HG03342 (cell line): ENCODE data around the gene WDR4.
"Not testable (repeated sequence)": the region's sequence is repeated elsewhere in the genome, so short reads cannot be mapped to it uniquely, and the experiment has no call there.

Source experiments
- ATAC-seq: cut with Tn5 transposase; IDR thresholded peaks from one replicate; pipeline ENCODE4 v1.9.1; 2021; ENCODE audit warnings: mild to moderate bottlenecking, moderate library complexity; ENCODE audit not compliant: unreplicated experiment

WDR4 gene, protein sequence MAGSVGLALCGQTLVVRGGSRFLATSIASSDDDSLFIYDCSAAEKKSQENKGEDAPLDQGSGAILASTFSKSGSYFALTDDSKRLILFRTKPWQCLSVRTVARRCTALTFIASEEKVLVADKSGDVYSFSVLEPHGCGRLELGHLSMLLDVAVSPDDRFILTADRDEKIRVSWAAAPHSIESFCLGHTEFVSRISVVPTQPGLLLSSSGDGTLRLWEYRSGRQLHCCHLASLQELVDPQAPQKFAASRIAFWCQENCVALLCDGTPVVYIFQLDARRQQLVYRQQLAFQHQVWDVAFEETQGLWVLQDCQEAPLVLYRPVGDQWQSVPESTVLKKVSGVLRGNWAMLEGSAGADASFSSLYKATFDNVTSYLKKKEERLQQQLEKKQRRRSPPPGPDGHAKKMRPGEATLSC

DNA sequence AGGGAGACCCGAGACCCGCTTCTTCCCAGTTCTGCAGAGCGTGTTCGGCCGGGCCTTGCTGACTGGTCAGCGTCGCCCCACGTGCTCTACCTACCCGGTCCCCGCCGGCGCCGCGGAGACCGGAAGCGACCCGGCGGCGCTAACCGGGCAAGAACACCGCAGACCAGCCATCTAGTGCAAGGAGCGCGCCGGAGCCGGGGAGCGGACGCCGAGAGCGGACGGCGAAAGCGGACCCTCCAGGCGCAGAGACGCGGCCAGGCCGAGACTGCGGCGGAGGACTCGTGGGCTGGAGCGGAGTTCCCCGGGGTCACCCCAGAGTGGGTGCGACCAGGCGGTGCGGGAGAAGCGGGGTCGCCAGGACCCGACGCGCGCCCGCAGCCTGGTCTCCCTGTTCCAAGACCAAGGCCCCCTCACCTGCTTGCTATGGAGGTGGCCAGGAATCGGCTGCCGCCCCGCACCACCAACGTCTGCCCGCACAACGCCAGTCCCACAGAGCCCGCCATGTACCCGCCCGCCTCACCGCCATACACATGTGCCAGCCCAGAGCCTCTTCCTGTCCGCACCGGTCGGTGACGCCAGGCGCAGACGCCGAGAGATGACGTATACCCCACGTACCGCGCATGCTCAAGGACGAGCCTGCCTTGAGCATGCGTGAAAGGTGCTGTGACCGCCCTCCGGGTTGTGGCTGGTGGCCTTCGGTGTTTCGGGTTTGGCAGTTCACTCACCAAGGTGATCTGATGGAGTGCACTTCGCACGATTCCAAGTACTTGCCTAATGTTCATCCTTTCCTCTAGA, at the start of gene WDR4:
Gene WDR4 (minus strand): TSS at position 547 of the 795 bp plus-strand sequence. CDS start 44 bp downstream, at position 503.
- ATAC-seq: peak; percentile 83

DNA sequence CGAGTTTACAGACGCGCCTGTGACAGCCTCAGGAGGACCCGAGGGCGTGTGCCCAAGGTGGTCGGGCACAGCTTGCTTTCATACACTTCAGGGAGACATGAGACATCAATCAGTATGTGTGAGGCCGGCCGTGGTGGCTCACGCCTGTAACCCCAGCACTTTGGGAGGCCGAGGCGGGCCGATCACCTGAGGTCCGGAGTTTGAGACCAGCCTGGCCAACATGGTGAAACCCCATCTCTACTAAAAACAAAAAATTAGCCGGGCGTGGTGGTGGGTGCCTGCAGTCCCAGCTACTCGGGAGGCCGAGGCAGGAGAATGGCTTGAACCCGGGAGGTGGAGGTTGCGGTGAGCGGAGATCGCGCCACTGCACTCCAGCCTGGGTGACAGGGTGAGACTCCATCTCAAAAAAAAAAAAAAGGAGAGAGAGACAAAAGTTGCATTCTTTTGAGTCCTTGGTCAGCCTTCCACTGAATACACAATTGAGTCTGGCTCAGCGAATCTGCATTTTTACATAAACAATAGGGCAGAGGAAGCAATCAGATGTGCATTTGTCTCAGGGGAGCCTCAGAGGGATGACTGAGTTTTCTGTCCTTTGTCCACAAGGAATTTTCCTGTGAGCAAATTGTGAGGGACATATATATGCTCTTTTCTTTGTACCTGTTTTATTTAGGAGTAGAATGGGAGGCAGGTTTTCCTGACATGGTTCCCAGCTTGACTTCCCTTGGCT, 48.3 kb upstream of the WDR4 start:
- ATAC-seq: not testable (repeated sequence)

DNA sequence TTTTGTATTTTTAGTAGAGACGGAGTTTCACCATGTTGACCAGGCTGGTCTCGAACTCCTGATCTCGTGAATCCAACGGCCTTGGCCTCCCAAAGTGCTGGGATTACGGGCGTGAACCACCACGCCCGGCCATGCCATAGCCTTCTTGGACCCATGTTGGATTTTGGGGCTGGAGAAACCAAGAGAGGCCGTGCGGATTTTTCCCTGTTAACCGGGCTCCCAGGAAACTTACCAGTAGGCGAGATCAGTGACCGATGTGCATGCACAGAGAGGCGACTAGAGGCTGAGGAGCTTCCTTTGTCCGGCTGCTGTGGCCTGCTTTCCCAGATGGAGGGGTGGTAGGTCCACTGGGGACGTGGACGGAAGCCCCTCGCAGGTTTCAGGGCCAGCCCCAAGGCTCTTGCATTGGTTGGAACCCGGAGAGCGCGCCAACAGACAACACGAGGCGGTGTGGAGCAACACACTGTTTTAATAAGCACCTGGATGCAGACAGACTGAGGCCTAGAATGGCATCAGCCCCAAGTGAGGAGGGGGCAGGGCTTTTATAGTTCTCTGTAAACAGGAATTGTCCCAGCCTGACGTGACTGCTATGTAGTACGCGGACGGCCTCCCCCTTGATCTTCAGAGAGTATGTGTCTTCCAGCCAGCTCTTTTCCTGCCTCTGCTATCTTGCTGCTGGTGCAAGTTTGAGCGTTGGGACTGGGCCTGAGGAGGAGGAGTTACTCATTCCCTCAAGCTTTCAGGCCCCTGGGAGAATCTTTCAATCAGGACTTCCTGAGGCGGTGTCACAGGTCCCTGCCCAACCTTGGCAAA, 46.0 kb upstream of the WDR4 start, which contains the start of gene ERVH48-1:
Gene ERVH48-1 (minus strand): TSS at position 517 of the 813 bp plus-strand sequence. CDS start 6,624 bp downstream, outside the sequence.
- ATAC-seq: no peak

DNA sequence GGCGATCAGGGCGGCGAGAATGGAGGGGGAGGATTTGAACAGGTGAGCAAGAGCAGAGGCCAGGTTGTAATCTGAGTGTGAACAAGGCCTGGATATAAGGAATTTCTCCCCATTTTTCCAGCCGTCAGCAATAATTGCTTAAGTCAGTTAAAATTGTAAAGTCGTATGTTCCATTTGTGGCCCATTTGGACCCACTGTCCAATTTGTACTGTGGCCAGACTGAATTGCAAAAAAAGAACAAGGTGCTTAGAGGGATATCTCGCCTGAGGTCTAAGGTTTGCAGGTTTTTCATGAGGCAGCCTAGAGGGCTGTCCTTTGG, 45.1 kb upstream of the WDR4 start:
- no peak for ATAC-seq

DNA sequence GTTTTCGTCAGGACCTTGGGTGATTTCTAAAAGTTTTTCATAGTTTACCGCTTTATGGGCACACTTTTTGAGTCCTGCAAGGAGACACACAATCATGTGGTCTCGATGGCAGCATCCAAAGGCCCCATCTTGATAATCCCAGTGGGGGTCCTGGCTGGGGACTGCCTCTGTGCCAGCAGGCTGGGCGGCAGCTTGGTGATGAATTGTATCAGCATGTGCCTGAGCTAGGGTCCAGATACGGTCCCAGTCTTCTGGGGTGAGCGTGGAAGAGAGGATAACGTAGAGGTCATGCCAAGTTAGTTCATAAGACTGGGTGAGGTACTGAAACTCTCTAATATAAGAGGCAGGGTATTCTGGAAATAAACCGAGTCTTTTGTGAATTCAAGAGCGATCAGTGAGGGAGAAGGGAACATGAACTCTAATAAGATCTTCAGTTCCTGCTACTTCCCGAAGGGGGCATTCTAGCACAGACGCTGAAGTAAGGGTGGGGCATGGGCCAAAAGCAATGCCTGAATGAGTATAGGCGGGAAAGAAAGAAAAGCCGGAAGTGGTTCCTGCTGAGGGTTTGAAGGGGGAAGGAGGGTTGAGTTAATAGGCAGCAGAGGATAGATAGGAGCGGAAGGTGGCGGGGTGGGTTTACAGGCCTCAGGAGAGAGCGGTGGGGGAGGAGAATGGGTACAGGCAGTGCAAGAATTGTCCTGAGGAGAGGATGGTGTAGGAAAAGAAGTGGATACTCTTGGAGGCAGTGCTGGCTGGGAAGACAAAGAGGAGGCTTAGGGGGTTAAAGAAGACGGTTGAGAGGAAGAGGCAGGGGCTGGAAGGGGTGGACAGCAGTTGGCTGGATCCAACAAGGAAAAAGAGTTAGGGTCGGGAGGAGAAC, 44.5 kb upstream of the WDR4 start:
- peak; percentile 66 for ATAC-seq

DNA sequence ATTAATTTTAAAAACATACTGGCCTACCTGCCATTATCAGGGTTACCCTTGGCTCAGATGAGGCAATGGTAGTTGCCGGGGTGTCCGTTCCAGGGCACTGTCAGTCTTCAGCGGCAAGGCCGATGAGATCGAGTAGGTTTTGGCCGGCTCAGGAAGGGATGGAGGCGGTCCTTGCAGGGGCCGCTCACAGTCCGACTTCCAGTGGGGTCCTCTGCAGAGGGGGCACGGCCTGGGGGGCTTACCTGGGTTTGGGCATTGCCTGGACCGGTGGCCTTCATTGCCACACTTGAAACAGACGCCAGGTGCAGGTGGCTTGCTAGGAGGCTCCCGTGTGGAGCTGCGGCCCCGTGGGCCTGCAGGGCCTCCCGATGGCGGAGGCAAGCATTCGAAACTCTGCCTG, 43.6 kb upstream of the WDR4 start:
- ATAC-seq: no peak

DNA sequence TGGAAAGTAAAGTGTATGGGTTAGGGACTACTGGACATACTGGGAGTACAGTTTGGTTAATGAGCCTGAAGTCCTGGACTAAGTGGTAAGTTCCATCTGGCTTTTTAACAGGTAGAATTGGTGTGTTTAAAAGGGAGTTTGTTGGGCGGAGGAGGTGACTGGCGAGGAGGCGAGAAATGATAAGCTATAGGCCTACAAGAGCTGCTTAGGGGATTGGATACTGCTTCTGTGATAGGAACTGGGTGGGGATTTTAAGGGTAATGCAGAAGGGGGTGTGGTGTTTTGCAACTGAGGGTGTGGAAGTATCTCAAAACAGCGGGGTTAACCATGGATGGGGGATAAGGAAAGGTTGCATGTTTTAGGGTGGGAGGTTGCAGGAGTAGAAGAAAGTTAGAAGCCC, 42.6 kb upstream of the WDR4 start:
- no peak for ATAC-seq

DNA sequence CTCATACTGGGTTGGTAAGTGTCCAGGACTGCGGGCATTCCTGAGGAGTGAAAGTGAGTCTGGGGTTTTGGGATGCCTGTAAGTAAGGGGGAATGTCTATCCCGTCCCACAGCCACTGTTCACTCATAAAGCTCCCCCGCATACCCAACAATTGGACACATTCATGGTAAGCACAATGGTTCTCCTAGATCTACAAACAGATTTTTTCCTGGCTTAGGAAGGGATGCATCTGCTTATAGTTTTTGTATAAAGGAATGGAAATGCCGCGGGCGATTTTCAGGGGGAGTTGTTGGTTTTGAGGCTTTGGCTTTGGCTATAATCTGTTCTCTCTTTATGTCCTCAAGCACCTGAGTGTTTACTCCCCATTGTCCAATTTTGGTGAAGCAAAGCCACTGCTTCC, 39.0 kb upstream of the WDR4 start:
- no peak for ATAC-seq

DNA sequence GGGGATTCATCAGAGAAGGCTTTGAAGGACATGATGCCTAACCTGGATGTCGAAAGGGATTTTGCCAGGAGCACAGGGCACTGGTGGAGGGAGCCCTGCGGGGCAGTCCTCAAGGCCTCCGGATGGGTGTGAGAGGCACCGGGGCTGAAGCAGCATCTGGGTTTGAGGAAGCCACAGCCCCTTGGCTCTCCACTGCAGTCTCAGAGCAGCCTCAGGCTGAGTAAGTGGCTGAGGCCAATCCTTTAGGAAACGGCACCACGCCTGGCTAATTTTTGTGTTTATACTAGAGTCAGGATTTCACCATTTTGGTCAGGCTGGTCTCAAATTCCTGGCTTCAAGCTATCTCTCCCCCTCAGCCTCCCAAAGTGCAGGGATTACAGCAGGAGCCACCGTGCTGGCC, 34.1 kb upstream of the WDR4 start:
- ATAC-seq: no peak

DNA sequence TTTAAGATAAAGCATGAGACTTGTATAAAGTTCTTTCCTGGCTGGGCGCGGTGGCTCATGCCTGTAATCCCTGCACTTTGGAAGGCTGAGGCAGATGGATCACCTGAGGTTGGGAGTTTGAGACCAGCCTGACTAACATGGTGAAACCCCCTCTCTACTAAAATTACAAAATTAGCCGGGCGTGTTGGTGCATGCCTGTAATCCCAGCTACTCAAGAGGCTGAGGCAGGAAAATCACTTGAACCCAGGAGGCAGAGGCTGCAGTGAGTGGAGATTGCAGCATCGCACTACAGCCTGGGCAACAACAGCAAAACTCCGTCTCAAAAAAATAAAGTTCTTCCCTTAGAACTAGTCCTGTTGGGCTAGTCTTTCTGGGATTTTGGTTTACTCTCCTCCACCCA, 32.6 kb upstream of the WDR4 start:
- not testable (repeated sequence) for ATAC-seq

DNA sequence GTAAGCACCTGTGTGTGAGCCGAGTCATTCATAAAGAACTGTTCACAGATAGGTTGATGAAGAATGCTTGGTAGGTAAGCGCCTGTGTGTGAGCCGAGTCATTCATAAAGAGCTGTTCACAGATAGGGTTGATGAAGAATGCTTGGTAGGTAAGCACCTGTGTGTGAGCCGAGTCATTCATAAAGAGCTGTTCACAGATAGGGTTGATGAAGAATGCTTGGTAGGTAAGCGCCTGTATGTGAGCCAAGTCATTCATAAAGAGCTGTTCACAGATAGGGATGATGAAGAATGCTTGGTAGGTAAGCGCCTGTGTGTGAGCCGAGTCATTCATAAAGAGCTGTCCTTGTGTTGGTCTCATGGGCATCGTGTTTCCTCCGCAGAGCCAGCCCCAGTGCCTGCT, 29.1 kb upstream of the WDR4 start:
- ATAC-seq: not testable (repeated sequence)

DNA sequence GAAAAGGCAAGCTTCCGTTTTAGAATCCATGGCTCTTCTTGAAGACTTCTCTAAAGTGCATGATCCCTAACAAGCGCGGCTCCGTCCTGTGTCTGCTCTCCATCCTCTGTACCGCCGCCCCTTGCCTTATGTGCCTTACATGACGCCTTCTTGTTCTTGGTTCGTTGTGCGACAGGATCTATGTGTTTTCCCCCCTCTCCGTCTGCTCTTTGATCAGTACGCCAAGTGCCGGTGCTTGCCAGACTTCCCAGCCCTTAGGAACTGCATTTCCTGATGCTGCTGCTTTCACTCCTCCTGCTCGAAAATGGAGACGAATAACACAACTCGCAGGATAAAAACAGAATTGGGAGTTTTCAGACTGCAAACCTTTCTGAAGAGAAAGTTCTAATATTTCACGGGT, 26.9 kb upstream of the WDR4 start:
- no peak for ATAC-seq

DNA sequence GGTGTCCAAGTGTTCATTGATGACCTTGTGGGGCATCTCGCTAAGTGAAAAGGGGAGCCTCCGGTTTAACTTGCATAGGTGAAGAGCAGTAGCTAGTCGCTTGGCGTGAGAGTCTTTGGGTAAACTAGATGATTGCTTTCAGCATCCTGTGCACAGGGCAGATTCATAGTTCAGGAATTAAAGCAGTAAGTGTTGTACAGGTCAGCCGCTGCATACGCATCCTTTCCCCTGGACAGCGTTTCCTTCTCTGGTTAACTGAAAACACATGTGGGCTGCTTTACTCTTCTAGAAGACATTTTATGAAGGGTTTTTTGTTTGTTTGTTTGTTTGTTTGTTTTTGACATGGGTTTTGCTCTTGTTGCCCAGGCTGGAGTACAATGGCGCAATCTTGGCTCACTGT, 25.9 kb upstream of the WDR4 start:
- no peak for ATAC-seq

DNA sequence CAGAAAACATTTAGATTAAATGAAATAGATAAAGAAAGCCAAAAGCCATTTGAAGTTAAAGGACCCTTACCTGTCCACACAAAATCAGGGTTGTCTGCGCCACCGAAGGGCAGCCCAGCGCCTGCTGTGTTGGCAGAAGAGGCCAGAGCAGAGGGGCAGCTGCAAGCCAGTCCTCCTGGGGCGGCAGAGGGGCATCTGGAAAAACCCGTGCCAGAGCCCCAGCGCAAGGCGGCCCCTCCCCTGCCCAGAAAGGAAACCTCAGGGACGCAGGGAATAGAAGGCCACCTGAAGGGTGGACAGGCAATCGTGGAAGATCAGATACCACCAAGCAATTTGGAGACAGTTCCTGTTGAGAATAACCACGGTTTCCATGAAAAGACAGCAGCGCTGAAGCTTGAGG, 24.5 kb upstream of the WDR4 start:
- ATAC-seq: no peak

DNA sequence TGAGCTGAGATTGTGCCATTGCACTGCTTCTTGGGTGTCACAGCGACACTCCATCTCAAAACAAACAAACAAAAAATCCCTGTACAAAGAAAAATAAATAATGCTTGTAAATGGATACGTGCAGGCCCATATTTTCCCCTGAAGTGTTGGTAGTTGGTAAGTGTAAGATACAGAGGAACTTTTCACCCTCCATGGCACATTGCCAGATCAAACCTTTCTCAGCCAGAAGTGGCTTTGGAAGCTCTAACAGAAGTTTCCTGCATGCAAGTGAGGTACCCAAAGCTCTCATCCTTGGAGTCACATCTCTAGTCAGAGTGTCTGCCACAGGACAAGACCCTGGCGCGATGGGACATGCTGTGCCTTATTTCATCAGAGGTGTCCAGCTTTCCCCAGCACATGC, 21.1 kb upstream of the WDR4 start:
- ATAC-seq: no peak

DNA sequence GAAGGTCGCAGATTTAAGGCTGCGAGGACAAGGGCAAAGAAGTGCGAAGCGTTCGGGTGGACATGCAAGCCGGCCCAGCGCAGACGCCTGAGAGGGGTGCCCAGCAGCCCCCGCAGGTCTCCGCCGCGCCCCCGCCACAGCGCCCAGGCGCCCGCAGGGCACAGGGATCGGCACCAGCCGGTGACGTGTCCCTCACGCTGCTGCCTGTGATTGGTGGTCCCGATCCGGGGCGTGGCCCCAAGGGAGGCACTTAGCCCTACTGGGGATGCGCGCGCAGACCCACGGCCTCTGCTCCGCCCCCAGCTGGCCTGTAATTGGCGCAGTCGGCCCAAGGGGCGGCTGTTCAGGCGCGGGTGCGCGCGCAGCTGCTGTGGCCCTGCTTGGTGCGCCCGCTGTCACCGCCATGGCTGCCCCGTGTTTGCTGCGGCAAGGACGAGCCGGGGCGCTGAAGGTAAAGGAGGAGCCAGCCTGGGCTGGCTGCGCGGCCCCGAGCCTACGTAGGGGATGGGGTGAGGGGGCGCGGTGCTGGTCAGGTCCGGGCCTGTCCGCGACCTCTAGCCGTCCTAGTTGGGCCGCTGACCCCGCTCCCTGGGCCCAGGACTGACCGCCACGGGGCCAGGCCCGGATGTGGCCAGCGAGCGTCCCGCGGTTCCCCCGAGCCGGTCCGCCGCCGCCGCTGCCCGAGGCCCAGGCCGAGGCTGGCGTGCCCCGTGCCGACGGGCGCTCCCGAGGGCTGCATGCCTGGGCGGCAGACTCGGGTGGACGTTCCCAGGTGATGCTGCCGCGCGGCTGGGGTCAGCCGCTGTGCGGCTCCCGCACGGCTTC, 13.8 kb upstream of the WDR4 start, which contains the start of gene NDUFV3:
Gene NDUFV3 (plus strand): TSS at position 379 of the 825 bp plus-strand sequence. CDS start 25 bp downstream, at position 404.
- ATAC-seq: peak; percentile 87

DNA sequence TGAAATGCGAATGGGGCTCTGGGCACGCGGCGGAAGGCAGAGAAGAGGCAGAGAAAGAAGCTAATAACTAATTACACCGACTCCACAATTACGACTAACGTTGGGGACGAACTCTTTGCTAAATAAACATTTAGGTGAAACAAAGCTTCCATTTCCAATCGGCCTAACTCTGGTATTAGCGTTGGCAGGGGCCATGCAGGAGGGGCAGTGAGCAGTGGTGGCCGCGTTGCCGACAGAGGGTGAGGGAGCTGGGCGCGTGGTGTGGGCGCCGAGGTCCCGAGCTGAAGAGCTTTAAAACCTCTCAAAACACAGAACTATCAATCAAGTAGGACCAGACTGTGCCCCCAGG, 13.2 kb upstream of the WDR4 start:
- ATAC-seq: no peak

DNA sequence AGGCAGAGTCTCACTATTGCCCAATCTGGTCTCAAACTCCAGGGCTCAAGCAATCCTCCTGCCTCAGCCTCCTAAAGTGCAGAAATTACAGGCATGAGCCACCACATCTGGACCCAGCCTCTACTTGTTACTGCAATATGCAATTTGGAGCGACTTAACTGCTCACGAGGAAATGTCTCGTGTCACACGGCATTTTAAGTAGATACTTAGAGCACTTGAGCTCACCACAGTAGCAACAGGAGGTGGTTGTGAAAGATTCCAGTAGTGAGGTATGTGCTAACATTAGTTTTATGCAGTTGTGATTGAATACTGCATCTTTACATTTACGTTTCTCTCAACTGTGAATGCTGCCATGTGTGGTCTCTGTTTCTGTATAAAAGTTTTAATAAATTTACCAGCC, 8.0 kb upstream of the WDR4 start:
- no peak for ATAC-seq

DNA sequence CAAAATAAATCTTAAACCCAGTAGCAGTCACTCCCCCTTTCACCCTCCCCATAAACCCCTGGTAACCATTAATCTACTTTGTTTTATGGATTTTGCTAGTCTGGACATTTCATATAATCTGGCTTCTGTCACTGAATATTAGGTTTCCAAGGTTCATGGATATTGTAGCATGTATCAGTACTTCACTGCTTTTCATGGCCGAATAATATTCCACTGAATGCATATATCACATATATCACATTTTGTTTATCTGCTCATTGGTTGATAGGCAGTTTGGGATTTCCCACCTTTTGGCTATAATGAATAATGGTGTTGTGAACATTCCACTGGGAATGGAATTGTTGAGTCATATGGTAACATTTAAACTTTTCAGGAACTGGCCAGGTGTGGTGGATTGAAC, 4.6 kb upstream of the WDR4 start:
- ATAC-seq: no peak
